Neural progenitor cell (in vitro differentiated cells): ENCODE data around the gene PBX4.

Experiments
- CTCF ChIP-seq: fragments of 200-600 bp; sonication (generic); IDR thresholded peaks from 2 replicates; pipeline ENCODE4 v1.5.1; 2017; ENCODE audit warnings: antibody characterized with exemption, mild to moderate bottlenecking
- EZH2 ChIP-seq: fragments of 200-600 bp; sonication (generic); IDR thresholded peaks from 2 replicates; pipeline ENCODE4 v1.6.1; 2017; ENCODE audit warnings: antibody characterized with exemption, mild to moderate bottlenecking, moderate library complexity

GRCh38 chr19:19597809-19598306 lies 20.6 kb downstream of the PBX4 start:
- TF ChIP-seq CTCF (no peak), EZH2 (no peak)
